ENCODE data around the gene BANF2.

GRCh38 chr20:17671011-17671410 lies 28.8 kb upstream of the BANF2 start:
- TF ChIP-seq POLR2AphosphoS5 (IDR thresholded peaks at IDR 0.05; ENCODE audit: borderline replicate concordance, low read depth, low read length) (no peak), EZH2 (IDR thresholded peaks at IDR 0.05) (no peak)
